Measurements from ENCODE around the gene HDAC4.

GRCh38 chr2:239157269-239157668 is 243.6 kb downstream of the HDAC4 start:
- TF ChIP-seq CTCF (IDR thresholded peaks at IDR 0.05) (no peak), HOXB13 (CRISPR knock-in tag; IDR thresholded peaks at IDR 0.05; ENCODE audit: low read depth) (no peak), KDM1A (IDR thresholded peaks at IDR 0.05; ENCODE audit: low read depth) (no peak), MAX (IDR thresholded peaks at IDR 0.05) (no peak), POLR2A (IDR thresholded peaks at IDR 0.05; ENCODE audit: low read length) (no peak), RARB (CRISPR knock-in tag; IDR thresholded peaks at IDR 0.05) (no peak), USF2 (IDR thresholded peaks at IDR 0.05) (no peak), MYC (IDR thresholded peaks at IDR 0.05; ENCODE audit: borderline replicate concordance, low read length) (no peak), MAZ (IDR thresholded peaks at IDR 0.05; ENCODE audit: borderline replicate concordance, low read depth, low read length) (no peak), PBX3 (IDR thresholded peaks at IDR 0.05) (no peak), HES2 (IDR thresholded peaks at IDR 0.05) (no peak), ZFP36 (IDR thresholded peaks at IDR 0.05; ENCODE audit: borderline replicate concordance, partially characterized antibody) (no peak), E2F6 (IDR thresholded peaks at IDR 0.05; ENCODE audit: borderline replicate concordance, low read depth) (no peak)

All from A549 (cell line).